HepG2 (cell line): ENCODE results near the gene SHC1. TPM values are rescaled to one million over a fixed set of nuclear protein-coding genes. Genes with fewer than 3 reads are reported as not detected.
A peak's percentile ranks its signal among the peaks of the same experiment; 100 is the strongest.

Experiments
- ADNP ChIP-seq: sonication (generic); formaldehyde crosslinking; IDR thresholded peaks from 2 replicates; pipeline ENCODE4 v1.4.0; 2020; ENCODE audit warnings: missing genetic modification reagents
- BCL6 ChIP-seq: IDR thresholded peaks from 2 replicates; pipeline ENCODE4 v1.6.1; 2016; ENCODE audit warnings: missing genetic modification reagents, missing compliant biosample characterization
- HNRNPLL ChIP-seq: fragments of 200-400 bp; formaldehyde crosslinking; IDR thresholded peaks from 2 replicates; pipeline ENCODE4 v1.6.1; 2017; ENCODE audit warnings: mild to moderate bottlenecking, low read depth, low read length; ENCODE audit not compliant: poor library complexity, severe bottlenecking
- IRF2 ChIP-seq: IDR thresholded peaks from 2 replicates; pipeline ENCODE4 v1.6.1; 2018; ENCODE audit warnings: missing genetic modification reagents, missing compliant biosample characterization
- KDM4B ChIP-seq: sonication (generic); formaldehyde crosslinking; IDR thresholded peaks from 2 replicates; pipeline ENCODE4 v1.4.0; 2020; ENCODE audit warnings: missing genetic modification reagents
- KDM6A ChIP-seq: IDR thresholded peaks from 2 replicates; pipeline ENCODE4 v1.6.1; 2016; ENCODE audit warnings: low read depth
- MATR3 ChIP-seq: sonication (generic); formaldehyde crosslinking; IDR thresholded peaks from 2 replicates; pipeline ENCODE4 v1.4.0; 2020; ENCODE audit warnings: missing genetic modification reagents
- MTF2 ChIP-seq: sonication (generic); formaldehyde crosslinking; IDR thresholded peaks from 2 replicates; pipeline ENCODE4 v1.5.0; 2020; ENCODE audit warnings: missing genetic modification reagents, borderline replicate concordance
- SATB2 ChIP-seq: sonication (generic); formaldehyde crosslinking; IDR thresholded peaks from 2 replicates; pipeline ENCODE4 v1.5.0; 2020; ENCODE audit warnings: missing genetic modification reagents
- YEATS4 ChIP-seq: sonication (generic); formaldehyde crosslinking; IDR thresholded peaks from 2 replicates; pipeline ENCODE4 v1.4.0; 2020; ENCODE audit warnings: missing genetic modification reagents, borderline replicate concordance
- ZNF12 ChIP-seq: sonication (generic); formaldehyde crosslinking; IDR thresholded peaks from 2 replicates; pipeline ENCODE4 v1.5.0; 2020; ENCODE audit warnings: missing genetic modification reagents
- ZNF720 ChIP-seq: sonication (generic); formaldehyde crosslinking; IDR thresholded peaks from 2 replicates; pipeline ENCODE4 v1.4.0; 2020; ENCODE audit warnings: missing genetic modification reagents
- ZNF747 ChIP-seq: sonication (generic); formaldehyde crosslinking; IDR thresholded peaks from 2 replicates; pipeline ENCODE4 v1.8.1; 2023; ENCODE audit warnings: missing genetic modification reagents, mild to moderate bottlenecking, borderline replicate concordance
- ZNF841 ChIP-seq: sonication (generic); formaldehyde crosslinking; IDR thresholded peaks from 2 replicates; pipeline ENCODE4 v1.8.1; 2023; ENCODE audit warnings: missing genetic modification reagents, borderline replicate concordance
- polyA plus RNA-seq, 8 experiments: library from polyadenylated mRNA; depleted of rRNA in 3 of 8; stranded (reverse) in 7 of 8; unstranded in 1 of 8; fragments of >200 nt; fragmentation: Illumina TruSeq in 4 of 8; extraction: Trizol in 4 of 8; gene quantifications; 2 replicates each; pipeline versions ENCODE4 v1.2.1 to v1.2.3, GENCODE V29; 2011 to 2016; ENCODE audit warnings: low read depth in 4 of 8, missing spikeins in 1 of 8, mixed read lengths in 1 of 8; ENCODE audit not compliant: insufficient read depth in 1 of 8
- total RNA-seq, 5 experiments: library from RNA; depleted of rRNA; stranded (reverse); fragments of >200 nt; fragmentation: Illumina TruSeq; extraction: Trizol; gene quantifications; 2 replicates each; pipeline ENCODE4 v1.2.3, GENCODE V29; 2016; ENCODE audit warnings: low read depth in 1 of 5
- TF ChIP-seq, protein P1 (sequence below): sonication (generic); formaldehyde crosslinking; IDR thresholded peaks from 2 replicates; pipeline ENCODE4 v1.5.1; 2020; ENCODE audit warnings: missing genetic modification reagents, mild to moderate bottlenecking, borderline replicate concordance
- TF ChIP-seq, protein P2 (sequence below): IDR thresholded peaks from 2 replicates; pipeline ENCODE4 v1.6.1; 2016
- TF ChIP-seq, protein P3 (sequence below): sonication (generic); formaldehyde crosslinking; IDR thresholded peaks from 2 replicates; pipeline ENCODE4 v1.5.0; 2020; ENCODE audit warnings: mild to moderate bottlenecking, missing genetic modification reagents
- TF ChIP-seq, protein P4 (sequence below): sonication (generic); formaldehyde crosslinking; IDR thresholded peaks from 2 replicates; pipeline ENCODE4 v1.9.0; 2022; ENCODE audit warnings: low read depth, missing genetic modification reagents
- TF ChIP-seq, protein P5 (sequence below): sonication (generic); formaldehyde crosslinking; IDR thresholded peaks from 2 replicates; pipeline ENCODE4 v1.5.1; 2020; ENCODE audit warnings: missing genetic modification reagents, mild to moderate bottlenecking, borderline replicate concordance

SHC1 gene
- total and polyA plus RNA-seq, 2 of the 13 experiments (the other 11 are each of a cell fraction or from before 2014, with no cell fraction given), result 52.0 to 137 TPM

DNA sequence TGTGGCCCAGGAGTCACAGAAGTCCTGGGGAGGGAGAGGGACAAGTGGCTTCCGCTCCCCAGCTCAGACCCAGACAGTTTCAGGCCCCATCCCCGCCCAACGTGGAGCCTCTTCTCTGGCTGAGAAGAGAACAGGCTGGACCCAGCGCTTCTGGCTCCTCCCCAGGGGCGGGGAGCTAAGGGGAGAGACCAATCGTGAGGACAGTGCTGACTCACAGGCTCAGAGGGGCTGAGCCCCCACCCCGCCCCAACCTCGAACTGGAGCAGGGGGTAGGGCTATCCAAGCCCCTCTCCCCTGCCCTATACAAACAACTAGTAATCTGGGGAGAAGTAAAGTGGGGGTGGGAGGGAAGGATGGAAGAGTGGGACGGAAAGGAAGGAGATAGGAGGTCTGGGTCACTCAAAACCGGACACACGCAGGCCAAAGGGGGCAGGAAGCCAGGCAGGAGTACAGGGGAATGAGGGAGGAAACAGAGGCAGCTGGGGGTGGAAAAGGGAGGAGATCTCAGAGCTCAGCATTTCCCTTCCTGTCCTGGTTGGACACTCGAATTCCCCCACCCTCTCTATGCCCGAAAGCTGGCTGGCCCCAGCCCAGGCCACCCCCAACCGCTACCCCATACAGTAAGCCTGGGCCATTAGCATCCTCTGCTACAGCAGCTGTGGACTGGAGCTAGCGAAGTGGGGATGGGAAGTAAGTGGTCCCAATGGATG, at the start of gene SHC1 (continued):
- no peak for TF ChIP-seq BCL6
- TF ChIP-seq KDM6A, result no peak
- no peak; the same call in 1 of the 2 replicates for TF ChIP-seq YEATS4 (CRISPR knock-in tag)
- 0 out of 2 replicates have a peak, but pooled peaks have one; percentile 10 for TF ChIP-seq IRF2 (CRISPR knock-in tag)
- TF ChIP-seq, protein P1, sequence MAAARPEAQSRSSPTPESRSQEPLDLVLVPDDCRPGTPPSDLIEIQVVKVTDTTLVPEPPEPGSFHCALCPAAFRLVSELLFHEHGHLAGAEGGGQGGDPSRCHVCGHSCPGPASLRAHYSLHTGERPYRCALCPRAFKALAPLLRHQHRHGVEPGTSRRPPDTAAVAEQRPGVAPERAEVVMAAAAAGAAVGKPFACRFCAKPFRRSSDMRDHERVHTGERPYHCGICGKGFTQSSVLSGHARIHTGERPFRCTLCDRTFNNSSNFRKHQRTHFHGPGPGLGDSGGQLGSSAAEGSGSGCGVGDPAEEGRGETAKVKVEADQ, result no peak
- TF ChIP-seq HNRNPLL, result no peak
- TF ChIP-seq KDM4B (CRISPR knock-in tag), result no peak
- TF ChIP-seq, protein P2, sequence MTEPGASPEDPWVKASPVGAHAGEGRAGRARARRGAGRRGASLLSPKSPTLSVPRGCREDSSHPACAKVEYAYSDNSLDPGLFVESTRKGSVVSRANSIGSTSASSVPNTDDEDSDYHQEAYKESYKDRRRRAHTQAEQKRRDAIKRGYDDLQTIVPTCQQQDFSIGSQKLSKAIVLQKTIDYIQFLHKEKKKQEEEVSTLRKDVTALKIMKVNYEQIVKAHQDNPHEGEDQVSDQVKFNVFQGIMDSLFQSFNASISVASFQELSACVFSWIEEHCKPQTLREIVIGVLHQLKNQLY (CRISPR knock-in tag), result no peak
- TF ChIP-seq ZNF720 (CRISPR knock-in tag), result no peak
- TF ChIP-seq, protein P3, sequence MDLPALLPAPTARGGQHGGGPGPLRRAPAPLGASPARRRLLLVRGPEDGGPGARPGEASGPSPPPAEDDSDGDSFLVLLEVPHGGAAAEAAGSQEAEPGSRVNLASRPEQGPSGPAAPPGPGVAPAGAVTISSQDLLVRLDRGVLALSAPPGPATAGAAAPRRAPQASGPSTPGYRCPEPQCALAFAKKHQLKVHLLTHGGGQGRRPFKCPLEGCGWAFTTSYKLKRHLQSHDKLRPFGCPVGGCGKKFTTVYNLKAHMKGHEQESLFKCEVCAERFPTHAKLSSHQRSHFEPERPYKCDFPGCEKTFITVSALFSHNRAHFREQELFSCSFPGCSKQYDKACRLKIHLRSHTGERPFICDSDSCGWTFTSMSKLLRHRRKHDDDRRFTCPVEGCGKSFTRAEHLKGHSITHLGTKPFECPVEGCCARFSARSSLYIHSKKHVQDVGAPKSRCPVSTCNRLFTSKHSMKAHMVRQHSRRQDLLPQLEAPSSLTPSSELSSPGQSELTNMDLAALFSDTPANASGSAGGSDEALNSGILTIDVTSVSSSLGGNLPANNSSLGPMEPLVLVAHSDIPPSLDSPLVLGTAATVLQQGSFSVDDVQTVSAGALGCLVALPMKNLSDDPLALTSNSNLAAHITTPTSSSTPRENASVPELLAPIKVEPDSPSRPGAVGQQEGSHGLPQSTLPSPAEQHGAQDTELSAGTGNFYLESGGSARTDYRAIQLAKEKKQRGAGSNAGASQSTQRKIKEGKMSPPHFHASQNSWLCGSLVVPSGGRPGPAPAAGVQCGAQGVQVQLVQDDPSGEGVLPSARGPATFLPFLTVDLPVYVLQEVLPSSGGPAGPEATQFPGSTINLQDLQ (CRISPR knock-in tag), result no peak
- no peak for TF ChIP-seq ZNF747 (CRISPR knock-in tag)
- no peak for TF ChIP-seq ZNF12 (CRISPR knock-in tag)
- TF ChIP-seq SATB2 (CRISPR knock-in tag), result no peak
- no peak for TF ChIP-seq MTF2 (CRISPR knock-in tag)
- no peak for TF ChIP-seq ADNP
- no peak for TF ChIP-seq ZNF841 (CRISPR knock-in tag)
- TF ChIP-seq MATR3 (CRISPR knock-in tag), result no peak
- TF ChIP-seq, protein P4, sequence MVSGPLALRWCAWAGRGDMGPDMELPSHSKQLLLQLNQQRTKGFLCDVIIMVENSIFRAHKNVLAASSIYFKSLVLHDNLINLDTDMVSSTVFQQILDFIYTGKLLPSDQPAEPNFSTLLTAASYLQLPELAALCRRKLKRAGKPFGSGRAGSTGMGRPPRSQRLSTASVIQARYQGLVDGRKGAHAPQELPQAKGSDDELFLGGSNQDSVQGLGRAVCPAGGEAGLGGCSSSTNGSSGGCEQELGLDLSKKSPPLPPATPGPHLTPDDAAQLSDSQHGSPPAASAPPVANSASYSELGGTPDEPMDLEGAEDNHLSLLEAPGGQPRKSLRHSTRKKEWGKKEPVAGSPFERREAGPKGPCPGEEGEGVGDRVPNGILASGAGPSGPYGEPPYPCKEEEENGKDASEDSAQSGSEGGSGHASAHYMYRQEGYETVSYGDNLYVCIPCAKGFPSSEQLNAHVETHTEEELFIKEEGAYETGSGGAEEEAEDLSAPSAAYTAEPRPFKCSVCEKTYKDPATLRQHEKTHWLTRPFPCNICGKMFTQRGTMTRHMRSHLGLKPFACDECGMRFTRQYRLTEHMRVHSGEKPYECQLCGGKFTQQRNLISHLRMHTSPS (CRISPR knock-in tag), result no peak
- TF ChIP-seq, protein P5, sequence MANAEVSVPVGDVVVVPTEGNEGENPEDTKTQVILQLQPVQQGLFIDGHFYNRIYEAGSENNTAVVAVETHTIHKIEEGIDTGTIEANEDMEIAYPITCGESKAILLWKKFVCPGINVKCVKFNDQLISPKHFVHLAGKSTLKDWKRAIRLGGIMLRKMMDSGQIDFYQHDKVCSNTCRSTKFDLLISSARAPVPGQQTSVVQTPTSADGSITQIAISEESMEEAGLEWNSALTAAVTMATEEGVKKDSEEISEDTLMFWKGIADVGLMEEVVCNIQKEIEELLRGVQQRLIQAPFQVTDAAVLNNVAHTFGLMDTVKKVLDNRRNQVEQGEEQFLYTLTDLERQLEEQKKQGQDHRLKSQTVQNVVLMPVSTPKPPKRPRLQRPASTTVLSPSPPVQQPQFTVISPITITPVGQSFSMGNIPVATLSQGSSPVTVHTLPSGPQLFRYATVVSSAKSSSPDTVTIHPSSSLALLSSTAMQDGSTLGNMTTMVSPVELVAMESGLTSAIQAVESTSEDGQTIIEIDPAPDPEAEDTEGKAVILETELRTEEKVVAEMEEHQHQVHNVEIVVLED, result no peak
